NCI-H2029 (cell line): ENCODE results near the gene PILRA.
"Not testable (repeated sequence)": the region's sequence is repeated elsewhere in the genome, so short reads cannot be mapped to it uniquely, and the experiment has no call there.

ENCODE experiments used
- DNase-seq: peaks from one replicate; lab custom pipeline; 2025; lab: John Stamatoyannopoulos, UW

The PILRA gene

DNA sequence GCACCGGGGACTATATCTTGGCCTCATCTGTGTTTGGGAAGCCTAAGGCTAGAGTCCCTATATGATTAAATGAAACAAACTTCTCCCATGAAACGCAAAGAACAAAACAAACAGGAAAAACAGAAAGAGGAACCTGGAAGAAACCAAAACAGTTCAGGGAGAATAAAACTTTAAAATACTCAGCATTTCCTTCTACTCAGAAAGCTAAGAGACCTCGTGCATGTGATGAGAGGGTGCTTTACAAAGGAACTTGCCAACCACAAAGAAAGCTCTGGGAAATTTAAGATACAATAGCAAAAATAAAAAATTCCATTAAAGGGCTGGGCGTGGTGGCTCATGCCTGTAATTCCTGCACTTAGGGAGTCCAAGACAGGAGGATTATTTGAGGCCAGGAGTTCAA is 6.9 kb downstream of the PILRA start:
- no peak for DNase-seq

DNA sequence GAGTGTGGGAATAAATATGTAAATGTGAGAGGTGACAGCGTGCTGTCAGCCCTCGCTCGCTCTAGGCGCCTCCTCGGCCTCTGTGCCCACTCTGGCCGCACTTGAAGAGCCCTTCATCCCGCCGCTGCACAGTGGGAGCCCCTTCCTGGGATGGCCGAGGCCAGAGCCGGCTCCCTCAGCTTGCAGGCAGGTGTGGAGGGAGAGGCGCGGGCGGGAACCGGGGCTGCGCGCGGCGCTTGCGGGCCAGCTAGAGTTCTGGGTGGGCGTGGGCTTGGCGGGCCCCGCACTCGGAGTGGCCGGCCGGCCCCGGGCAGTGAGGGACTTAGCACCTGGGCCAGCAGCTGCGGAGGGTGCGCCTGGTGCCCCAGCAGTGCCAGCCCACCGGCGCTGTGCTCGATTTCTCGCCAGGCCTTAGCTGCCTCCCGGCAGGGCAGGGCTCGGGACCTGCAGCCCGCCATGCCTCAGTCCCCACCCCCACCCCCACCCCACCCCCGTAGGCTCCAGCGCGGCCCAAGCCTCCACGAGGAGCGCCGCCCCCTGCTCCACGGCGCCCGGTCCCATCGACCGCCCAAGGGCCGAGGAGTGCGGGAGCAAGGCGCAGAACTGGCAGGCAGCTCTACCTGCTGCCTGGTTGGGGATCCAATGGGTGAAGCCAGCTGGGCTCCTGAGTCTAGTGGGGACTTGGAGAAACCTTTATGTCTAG is 8.4 kb downstream of the PILRA start:
- not testable (repeated sequence) for DNase-seq

- DNase-seq = peak; percentile 31
These were observed 9.1 kb downstream of the PILRA start for GRCh38 chr7:100382234-100382853.

DNA sequence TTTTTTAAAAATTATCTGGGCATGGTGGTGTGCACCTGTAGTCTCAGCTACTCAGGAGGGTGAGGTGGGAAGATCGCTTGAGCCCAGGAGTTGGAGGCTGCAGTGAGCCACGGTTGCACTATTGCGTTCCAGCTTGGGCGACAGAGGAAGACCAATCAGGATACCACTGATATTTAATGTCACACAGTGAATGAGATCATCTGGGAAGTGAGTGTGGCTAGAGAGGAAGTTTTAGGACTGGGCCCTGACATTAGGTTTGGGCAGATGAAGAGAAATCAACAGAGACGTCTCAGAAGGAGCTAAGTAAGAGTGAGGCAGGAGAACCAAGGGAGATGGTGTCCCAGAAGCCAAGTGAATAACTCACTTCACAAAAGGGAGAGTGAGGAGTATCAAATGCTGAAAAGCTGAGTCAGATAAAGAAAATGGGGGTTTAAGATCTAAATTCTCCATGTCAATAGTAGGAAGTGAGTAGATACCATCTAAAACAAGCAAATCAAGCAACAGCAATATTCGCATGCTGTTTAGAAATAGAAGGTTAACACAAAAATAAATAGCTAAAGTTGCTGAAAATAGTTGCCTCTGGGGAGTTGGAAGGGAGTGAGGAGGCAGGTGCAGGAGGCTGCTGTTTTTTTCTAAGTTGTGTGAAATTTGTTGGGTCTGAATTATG is 11.5 kb downstream of the PILRA start:
- no peak for DNase-seq

GRCh38 chr7:100386940-100387339 is 13.7 kb downstream of the PILRA start:
- no peak for DNase-seq

- DNase-seq = no peak
These were observed 14.4 kb downstream of the PILRA start for GRCh38 chr7:100387695-100388094.

GRCh38 chr7:100389437-100390088 is 16.3 kb downstream of the PILRA start:
- DNase-seq = no peak

GRCh38 chr7:100390286-100391009 is 17.2 kb downstream of the PILRA start:
- no peak for DNase-seq

GRCh38 chr7:100393233-100393905 is 20.1 kb downstream of the PILRA start:
- no peak for DNase-seq

GRCh38 chr7:100394077-100394476 is 20.8 kb downstream of the PILRA start:
- DNase-seq = no peak

GRCh38 chr7:100396421-100396982 is 23.2 kb downstream of the PILRA start:
- DNase-seq = no peak

- no peak for DNase-seq
These were observed 24.2 kb downstream of the PILRA start for GRCh38 chr7:100397315-100398081.

DNA sequence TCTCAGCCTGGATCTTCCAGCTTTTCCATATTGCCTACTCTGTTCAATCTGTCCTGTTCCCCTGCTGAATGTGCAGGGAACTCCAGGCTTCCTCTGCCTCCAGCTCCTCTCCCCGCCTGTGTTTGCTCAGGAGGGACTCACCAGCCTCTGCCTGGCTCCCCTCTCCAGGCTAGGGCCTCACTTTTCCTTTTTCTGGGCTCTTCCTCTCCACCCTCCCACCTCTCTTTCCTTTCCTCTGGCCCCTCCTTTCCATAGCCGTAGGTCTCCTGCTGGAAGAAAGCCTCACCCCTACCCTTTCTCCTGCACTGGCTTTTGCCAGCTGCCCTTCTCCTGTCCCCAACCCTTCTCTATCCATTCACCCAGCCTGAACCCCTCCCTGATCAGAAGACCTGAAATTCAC is 25.0 kb downstream of the PILRA start:
- no peak for DNase-seq

- no peak for DNase-seq
These were observed 26.8 kb downstream of the PILRA start for GRCh38 chr7:100400041-100400440.

- no peak for DNase-seq
These were observed 27.4 kb downstream of the PILRA start for GRCh38 chr7:100400656-100401055.

DNA sequence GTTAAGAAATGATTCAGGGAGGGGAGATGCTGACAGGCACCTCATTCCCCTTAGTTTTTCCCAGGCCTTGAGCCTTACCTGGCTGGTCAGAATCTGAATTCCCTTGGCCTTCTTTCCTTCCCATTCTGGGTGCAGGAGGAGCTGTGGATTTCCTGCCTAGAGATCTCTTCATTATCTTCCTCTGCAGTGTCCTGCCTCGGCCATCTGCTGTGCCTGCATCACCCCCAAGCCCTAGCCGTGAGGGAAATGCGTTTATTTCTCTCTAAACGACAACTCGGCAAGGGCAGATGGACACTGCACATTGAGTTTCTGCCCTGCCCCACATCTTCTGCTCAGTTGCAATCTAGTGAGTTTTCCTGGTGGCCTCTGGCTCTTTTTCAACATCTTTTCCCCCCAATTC is 28.5 kb downstream of the PILRA start:
- DNase-seq = no peak

DNA sequence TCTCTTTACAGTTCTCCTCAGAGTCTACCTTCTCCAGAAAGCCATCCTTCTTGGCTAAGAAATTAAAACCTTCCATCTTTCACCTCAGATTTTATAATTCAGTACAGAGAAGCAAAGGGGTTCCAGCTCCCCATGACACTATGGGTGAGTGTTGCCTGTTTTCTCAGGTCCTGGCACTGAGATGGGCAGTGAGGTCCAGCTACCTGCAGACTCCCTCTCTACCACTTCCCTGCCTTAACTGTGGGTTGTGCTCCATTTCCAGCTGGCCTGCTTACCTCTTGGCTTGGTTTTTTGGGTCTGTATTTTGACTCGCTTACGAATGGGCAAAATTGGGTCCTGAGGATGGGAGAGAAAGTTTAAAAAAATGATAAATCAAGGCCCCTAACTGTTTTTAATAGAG is 29.0 kb downstream of the PILRA start:
- no peak for DNase-seq

DNA sequence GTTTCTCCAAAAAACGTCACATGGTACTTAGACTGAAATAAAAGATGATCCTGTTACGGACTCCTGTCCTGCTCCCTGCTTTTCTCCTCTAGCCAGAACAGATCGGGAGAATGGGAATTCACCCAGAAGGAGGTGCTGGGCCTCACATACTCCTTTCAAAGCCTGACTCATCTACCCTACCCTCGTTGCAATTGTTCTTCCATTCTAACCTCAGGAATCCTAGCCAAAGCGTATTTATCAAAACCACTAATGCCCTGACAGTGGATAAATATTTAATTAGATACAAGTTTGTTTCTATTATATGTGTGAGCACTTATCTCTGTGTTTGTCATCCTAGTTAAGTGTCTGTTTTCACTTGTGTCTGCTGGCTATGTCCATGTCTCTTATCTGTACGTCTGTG is 33.5 kb downstream of the PILRA start:
- DNase-seq = peak; percentile 72

GRCh38 chr7:100407285-100408180 is 34.2 kb downstream of the PILRA start:
- peak; percentile 51 for DNase-seq
